Liver (tissue), 3 donors: ENCODE data around the gene KDELR1.

Experiments
- EGR1 ChIP-seq, 2 donors: IDR thresholded peaks; 2 replicates each; pipeline ENCODE4 v1.6.1; 2016 to 2018; ENCODE audit warnings: antibody characterized with exemption in 2 of 2, low read depth in 2 of 2
- FOXA1 ChIP-seq: IDR thresholded peaks from 2 replicates; pipeline ENCODE4 v1.6.1; 2016; ENCODE audit warnings: antibody characterized with exemption
- GABPA ChIP-seq, 2 donors: IDR thresholded peaks in 1 of 2; conservative IDR thresholded peaks in 1 of 2; 2 replicates each; pipeline ENCODE4 v1.6.1; 2016; ENCODE audit warnings: antibody characterized with exemption in 2 of 2, mild to moderate bottlenecking in 1 of 2, moderate library complexity in 1 of 2
- HNF4G ChIP-seq: IDR thresholded peaks from 2 replicates; pipeline ENCODE4 v1.6.1; 2016; ENCODE audit warnings: antibody characterized with exemption
- JUND ChIP-seq, 2 donors: IDR thresholded peaks; 2 replicates each; pipeline ENCODE4 v1.6.1; 2016; ENCODE audit warnings: antibody characterized with exemption in 2 of 2
- NR2F2 ChIP-seq: IDR thresholded peaks from 2 replicates; pipeline ENCODE4 v1.6.1; 2016; ENCODE audit warnings: antibody characterized with exemption
- RAD21 ChIP-seq, 2 donors: IDR thresholded peaks; 2 replicates each; pipeline ENCODE4 v1.6.1; 2016; ENCODE audit warnings: antibody characterized with exemption in 2 of 2, mild to moderate bottlenecking in 2 of 2
- YY1 ChIP-seq: IDR thresholded peaks from 2 replicates; pipeline ENCODE4 v1.6.1; 2016; ENCODE audit warnings: antibody characterized with exemption, mild to moderate bottlenecking
- TF ChIP-seq, protein P1 (sequence below): fragments of 150-350 bp; IDR thresholded peaks from 2 replicates; pipeline ENCODE4 v1.5.1; 2017; ENCODE audit warnings: improper control_type of control experiment, low read depth, low read length; ENCODE audit not compliant: missing input control
- TF ChIP-seq, protein P2 (sequence below): IDR thresholded peaks from 2 replicates; pipeline ENCODE4 v1.6.1; 2016; ENCODE audit warnings: antibody characterized with exemption
- TF ChIP-seq, protein P3 (sequence below): IDR thresholded peaks from 2 replicates; pipeline ENCODE4 v1.6.1; 2016; ENCODE audit warnings: antibody characterized with exemption, mild to moderate bottlenecking
- TF ChIP-seq, protein P4 (sequence below): IDR thresholded peaks from 2 replicates; pipeline ENCODE4 v1.6.1; 2016; ENCODE audit warnings: antibody characterized with exemption
- TF ChIP-seq, protein P5 (sequence below): IDR thresholded peaks from 2 replicates; pipeline ENCODE4 v1.6.1; 2016; ENCODE audit warnings: antibody characterized with exemption
- donor health status: healthy.
- donor health status: healthy.

DNA sequence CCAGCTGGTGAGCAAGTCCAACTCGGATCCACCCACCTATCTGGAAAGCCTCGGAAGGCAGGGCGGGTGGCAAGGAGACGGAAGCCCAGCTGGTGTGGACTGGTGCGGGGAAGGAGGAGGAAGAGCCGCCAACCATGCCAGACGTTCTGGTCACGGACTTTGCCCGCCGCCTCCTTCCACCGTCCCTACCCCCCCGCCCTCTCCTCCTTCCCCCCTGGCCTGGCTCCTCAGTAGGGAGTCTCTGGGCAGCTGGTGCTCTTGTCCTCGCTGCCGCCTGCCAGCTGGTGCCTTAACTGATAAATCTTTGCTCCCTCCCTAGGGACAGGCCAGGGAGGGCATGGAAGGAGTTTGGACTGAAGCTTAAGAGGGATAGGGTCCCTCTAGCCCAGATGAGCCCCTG lies 22.4 kb downstream of the KDELR1 start:
- TF ChIP-seq, protein P1, sequence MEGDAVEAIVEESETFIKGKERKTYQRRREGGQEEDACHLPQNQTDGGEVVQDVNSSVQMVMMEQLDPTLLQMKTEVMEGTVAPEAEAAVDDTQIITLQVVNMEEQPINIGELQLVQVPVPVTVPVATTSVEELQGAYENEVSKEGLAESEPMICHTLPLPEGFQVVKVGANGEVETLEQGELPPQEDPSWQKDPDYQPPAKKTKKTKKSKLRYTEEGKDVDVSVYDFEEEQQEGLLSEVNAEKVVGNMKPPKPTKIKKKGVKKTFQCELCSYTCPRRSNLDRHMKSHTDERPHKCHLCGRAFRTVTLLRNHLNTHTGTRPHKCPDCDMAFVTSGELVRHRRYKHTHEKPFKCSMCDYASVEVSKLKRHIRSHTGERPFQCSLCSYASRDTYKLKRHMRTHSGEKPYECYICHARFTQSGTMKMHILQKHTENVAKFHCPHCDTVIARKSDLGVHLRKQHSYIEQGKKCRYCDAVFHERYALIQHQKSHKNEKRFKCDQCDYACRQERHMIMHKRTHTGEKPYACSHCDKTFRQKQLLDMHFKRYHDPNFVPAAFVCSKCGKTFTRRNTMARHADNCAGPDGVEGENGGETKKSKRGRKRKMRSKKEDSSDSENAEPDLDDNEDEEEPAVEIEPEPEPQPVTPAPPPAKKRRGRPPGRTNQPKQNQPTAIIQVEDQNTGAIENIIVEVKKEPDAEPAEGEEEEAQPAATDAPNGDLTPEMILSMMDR: no peak
- no peak for TF ChIP-seq RAD21 (IDR thresholded peaks at IDR 0.05)
- TF ChIP-seq NR2F2: no peak
- no peak for TF ChIP-seq EGR1 (IDR thresholded peaks at IDR 0.05; ENCODE audit: low read depth in 2 of 2)
- TF ChIP-seq, protein P2, sequence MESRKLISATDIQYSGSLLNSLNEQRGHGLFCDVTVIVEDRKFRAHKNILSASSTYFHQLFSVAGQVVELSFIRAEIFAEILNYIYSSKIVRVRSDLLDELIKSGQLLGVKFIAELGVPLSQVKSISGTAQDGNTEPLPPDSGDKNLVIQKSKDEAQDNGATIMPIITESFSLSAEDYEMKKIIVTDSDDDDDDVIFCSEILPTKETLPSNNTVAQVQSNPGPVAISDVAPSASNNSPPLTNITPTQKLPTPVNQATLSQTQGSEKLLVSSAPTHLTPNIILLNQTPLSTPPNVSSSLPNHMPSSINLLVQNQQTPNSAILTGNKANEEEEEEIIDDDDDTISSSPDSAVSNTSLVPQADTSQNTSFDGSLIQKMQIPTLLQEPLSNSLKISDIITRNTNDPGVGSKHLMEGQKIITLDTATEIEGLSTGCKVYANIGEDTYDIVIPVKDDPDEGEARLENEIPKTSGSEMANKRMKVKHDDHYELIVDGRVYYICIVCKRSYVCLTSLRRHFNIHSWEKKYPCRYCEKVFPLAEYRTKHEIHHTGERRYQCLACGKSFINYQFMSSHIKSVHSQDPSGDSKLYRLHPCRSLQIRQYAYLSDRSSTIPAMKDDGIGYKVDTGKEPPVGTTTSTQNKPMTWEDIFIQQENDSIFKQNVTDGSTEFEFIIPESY: no peak
- TF ChIP-seq YY1: no peak
- no peak for TF ChIP-seq GABPA (IDR thresholded peaks at IDR 0.05 in 1 of 2, conservative IDR thresholded peaks at IDR 0.05 in 1 of 2)
- no peak for TF ChIP-seq FOXA1
- TF ChIP-seq, protein P3, sequence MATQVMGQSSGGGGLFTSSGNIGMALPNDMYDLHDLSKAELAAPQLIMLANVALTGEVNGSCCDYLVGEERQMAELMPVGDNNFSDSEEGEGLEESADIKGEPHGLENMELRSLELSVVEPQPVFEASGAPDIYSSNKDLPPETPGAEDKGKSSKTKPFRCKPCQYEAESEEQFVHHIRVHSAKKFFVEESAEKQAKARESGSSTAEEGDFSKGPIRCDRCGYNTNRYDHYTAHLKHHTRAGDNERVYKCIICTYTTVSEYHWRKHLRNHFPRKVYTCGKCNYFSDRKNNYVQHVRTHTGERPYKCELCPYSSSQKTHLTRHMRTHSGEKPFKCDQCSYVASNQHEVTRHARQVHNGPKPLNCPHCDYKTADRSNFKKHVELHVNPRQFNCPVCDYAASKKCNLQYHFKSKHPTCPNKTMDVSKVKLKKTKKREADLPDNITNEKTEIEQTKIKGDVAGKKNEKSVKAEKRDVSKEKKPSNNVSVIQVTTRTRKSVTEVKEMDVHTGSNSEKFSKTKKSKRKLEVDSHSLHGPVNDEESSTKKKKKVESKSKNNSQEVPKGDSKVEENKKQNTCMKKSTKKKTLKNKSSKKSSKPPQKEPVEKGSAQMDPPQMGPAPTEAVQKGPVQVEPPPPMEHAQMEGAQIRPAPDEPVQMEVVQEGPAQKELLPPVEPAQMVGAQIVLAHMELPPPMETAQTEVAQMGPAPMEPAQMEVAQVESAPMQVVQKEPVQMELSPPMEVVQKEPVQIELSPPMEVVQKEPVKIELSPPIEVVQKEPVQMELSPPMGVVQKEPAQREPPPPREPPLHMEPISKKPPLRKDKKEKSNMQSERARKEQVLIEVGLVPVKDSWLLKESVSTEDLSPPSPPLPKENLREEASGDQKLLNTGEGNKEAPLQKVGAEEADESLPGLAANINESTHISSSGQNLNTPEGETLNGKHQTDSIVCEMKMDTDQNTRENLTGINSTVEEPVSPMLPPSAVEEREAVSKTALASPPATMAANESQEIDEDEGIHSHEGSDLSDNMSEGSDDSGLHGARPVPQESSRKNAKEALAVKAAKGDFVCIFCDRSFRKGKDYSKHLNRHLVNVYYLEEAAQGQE: no peak
- TF ChIP-seq, protein P4, sequence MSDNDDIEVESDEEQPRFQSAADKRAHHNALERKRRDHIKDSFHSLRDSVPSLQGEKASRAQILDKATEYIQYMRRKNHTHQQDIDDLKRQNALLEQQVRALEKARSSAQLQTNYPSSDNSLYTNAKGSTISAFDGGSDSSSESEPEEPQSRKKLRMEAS: no peak
- no peak for TF ChIP-seq JUND (IDR thresholded peaks at IDR 0.05)
- TF ChIP-seq HNF4G: no peak
- TF ChIP-seq, protein P5, sequence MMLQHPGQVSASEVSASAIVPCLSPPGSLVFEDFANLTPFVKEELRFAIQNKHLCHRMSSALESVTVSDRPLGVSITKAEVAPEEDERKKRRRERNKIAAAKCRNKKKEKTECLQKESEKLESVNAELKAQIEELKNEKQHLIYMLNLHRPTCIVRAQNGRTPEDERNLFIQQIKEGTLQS: no peak
